Neural progenitor cell (in vitro differentiated cells): Measurements from ENCODE around the gene TWIST1. TPM values are rescaled to one million over a fixed set of nuclear protein-coding genes. Genes with fewer than 3 reads are reported as not detected.

ENCODE experiments used
- DNase-seq: peaks from one replicate; pipeline ENCODE4 v3.0.0-alpha.2; 2016; ENCODE audit warnings: low spot score
- H2AFZ ChIP-seq: fragments of 200-600 bp; sonication (generic); replicated peaks from 2 replicates; pipeline ENCODE4 v1.6.1; 2016; ENCODE audit warnings: antibody characterized with exemption
- H3F3A ChIP-seq: fragments of 200-600 bp; sonication (generic); 2 replicates; pipeline ENCODE4 v1.6.1; 2016; ENCODE audit warnings: antibody characterized with exemption, low read depth
- H3K27ac ChIP-seq: fragments of 200-600 bp; sonication (generic); 2 replicates; pipeline ENCODE4 v1.5.1; 2016; ENCODE audit warnings: mild to moderate bottlenecking
- H3K27me3 ChIP-seq: fragments of 200-600 bp; sonication (generic); 2 replicates; pipeline ENCODE4 v1.6.1; 2016; ENCODE audit warnings: mild to moderate bottlenecking, moderate library complexity
- H3K36me3 ChIP-seq: fragments of 200-600 bp; sonication (generic); 2 replicates; pipeline ENCODE4 v1.5.1; 2016
- H3K4me1 ChIP-seq: fragments of 200-600 bp; sonication (generic); 2 replicates; pipeline ENCODE4 v1.6.1; 2016; ENCODE audit warnings: mixed run types
- H3K4me2 ChIP-seq: fragments of 200-600 bp; sonication (generic); 2 replicates; pipeline ENCODE4 v1.6.1; 2016
- H3K4me3 ChIP-seq: fragments of 200-600 bp; sonication (generic); 2 replicates; pipeline ENCODE4 v1.5.1; 2016
- H3K79me2 ChIP-seq: fragments of 200-600 bp; sonication (generic); 2 replicates; pipeline ENCODE4 v1.6.1; 2016; ENCODE audit warnings: low read depth
- H3K9ac ChIP-seq: fragments of 200-600 bp; sonication (generic); 2 replicates; pipeline ENCODE4 v1.6.1; 2016
- H3K9me3 ChIP-seq: fragments of 200-600 bp; sonication (generic); 2 replicates; pipeline ENCODE4 v1.5.1; 2016; ENCODE audit warnings: low read depth
- H4K20me1 ChIP-seq: fragments of 200-600 bp; sonication (generic); 2 replicates; pipeline ENCODE4 v1.6.1; 2016; ENCODE audit warnings: low read depth
- H3K27ac Mint-ChIP-seq: 3 replicates; pipeline ENCODE4 v1.8.0; 2021; ENCODE audit warnings: mixed read lengths
- H3K27me3 Mint-ChIP-seq: 2 replicates; pipeline ENCODE4 v1.8.0; 2022; ENCODE audit warnings: low read depth, mild to moderate bottlenecking, inconsistent platforms, moderate library complexity, mixed read lengths; ENCODE audit not compliant: insufficient read depth
- H3K36me3 Mint-ChIP-seq: 3 replicates; pipeline ENCODE4 v1.8.0; 2021; ENCODE audit warnings: mixed read lengths
- H3K4me1 Mint-ChIP-seq: 3 replicates; pipeline ENCODE4 v1.8.0; 2021; ENCODE audit warnings: mixed read lengths
- H3K4me3 Mint-ChIP-seq: 3 replicates; pipeline ENCODE4 v1.8.0; 2021; ENCODE audit warnings: mild to moderate bottlenecking, moderate library complexity, mixed read lengths
- H3K9me3 Mint-ChIP-seq: 3 replicates; pipeline ENCODE4 v1.8.0; 2020; ENCODE audit warnings: mixed read lengths
- CTCF ChIP-seq: fragments of 200-600 bp; sonication (generic); IDR thresholded peaks from 2 replicates; pipeline ENCODE4 v1.5.1; 2017; ENCODE audit warnings: antibody characterized with exemption, mild to moderate bottlenecking
- EZH2 ChIP-seq: fragments of 200-600 bp; sonication (generic); IDR thresholded peaks from 2 replicates; pipeline ENCODE4 v1.6.1; 2017; ENCODE audit warnings: antibody characterized with exemption, mild to moderate bottlenecking, moderate library complexity
- EZH2phosphoT487 ChIP-seq: fragments of 200-600 bp; sonication (generic); IDR thresholded peaks from 2 replicates; pipeline ENCODE4 v1.6.1; 2017; ENCODE audit warnings: antibody characterized with exemption
- total RNA-seq: library from RNA; depleted of rRNA; stranded (reverse); fragments of >200 nt; gene quantifications from 2 replicates; pipeline ENCODE4 v1.2.3, GENCODE V29; 2015; ENCODE audit warnings: low replicate concordance

The TWIST1 gene
- total RNA-seq, 1 donor from 2014 or later: not detected

GRCh38 chr7:19116121-19117090, 1.0 kb downstream of the TWIST1 start:
- no peaks in the 10 kb centered on the region for H3K79me2 ChIP-seq
- peaks cover 77% of the 10 kb centered on the region for H4K20me1 ChIP-seq
- peak overlapping the region; percentile 45 for H3K4me3 ChIP-seq
- no peak overlapping the region for H3K9ac ChIP-seq
- H3F3A ChIP-seq: peaks cover 18% of the 10 kb centered on the region
- DNase-seq: peak; percentile 64
- H3K9me3 ChIP-seq: no peaks in the 10 kb centered on the region
- H3K36me3 ChIP-seq: no peaks in the 10 kb centered on the region
- H3K27me3 ChIP-seq: peaks cover 100% of the 10 kb centered on the region
- Mint-ChIP-seq H3K4me3 (peak overlapping the region; percentile 82), H3K27ac (no peak overlapping the region), H3K9me3 (no peaks in the 10 kb centered on the region), H3K4me1 (peaks cover 17% of the 10 kb centered on the region), H3K36me3 (no peaks in the 10 kb centered on the region), H3K27me3 (peaks cover 71% of the 10 kb centered on the region)
- H2AFZ ChIP-seq: peak overlapping the region; percentile 81
- peak overlapping the region; percentile 85 for H3K4me2 ChIP-seq
- TF ChIP-seq EZH2phosphoT487 (peak; percentile 53), EZH2 (peak; percentile 69), CTCF (no peak)
- H3K4me1 ChIP-seq: peaks cover 6% of the 10 kb centered on the region
- no peak overlapping the region for H3K27ac ChIP-seq

- H3K36me3 Mint-ChIP-seq: no peaks in the 10 kb centered on the region
- no peaks in the 10 kb centered on the region for H3K79me2 ChIP-seq
- H3F3A ChIP-seq: peaks cover 18% of the 10 kb centered on the region
- H3K4me1 Mint-ChIP-seq: peaks cover 18% of the 10 kb centered on the region
- no peak overlapping the region for H3K27ac Mint-ChIP-seq
- H3K9ac ChIP-seq: no peak overlapping the region
- no peaks in the 10 kb centered on the region for H3K9me3 ChIP-seq
- H3K36me3 ChIP-seq: no peaks in the 10 kb centered on the region
- H3K27ac ChIP-seq: no peak overlapping the region
- H2AFZ ChIP-seq: no peak overlapping the region
- H3K4me3 Mint-ChIP-seq: peak overlapping the region; percentile 66
- H3K9me3 Mint-ChIP-seq: no peaks in the 10 kb centered on the region
- H3K4me1 ChIP-seq: peaks cover 6% of the 10 kb centered on the region
- H3K4me3 ChIP-seq: no peak overlapping the region
- peaks cover 100% of the 10 kb centered on the region for H3K27me3 ChIP-seq
- no peak overlapping the region for H3K4me2 ChIP-seq
- DNase-seq: no peak
- H4K20me1 ChIP-seq: peaks cover 87% of the 10 kb centered on the region
- TF ChIP-seq EZH2: no peak
- no peak for TF ChIP-seq CTCF
- no peak for TF ChIP-seq EZH2phosphoT487
- H3K27me3 Mint-ChIP-seq: peaks cover 72% of the 10 kb centered on the region
Measured at GRCh38 chr7:19114551-19114855, 2.9 kb downstream of the TWIST1 start.

GRCh38 chr7:19113855-19114550, 3.4 kb downstream of the TWIST1 start:
- H3K27ac Mint-ChIP-seq: no peak overlapping the region
- no peaks in the 10 kb centered on the region for H3K79me2 ChIP-seq
- DNase-seq: no peak
- H3K27ac ChIP-seq: no peak overlapping the region
- no peaks in the 10 kb centered on the region for H3K36me3 ChIP-seq
- no peak overlapping the region for H2AFZ ChIP-seq
- peaks cover 6% of the 10 kb centered on the region for H3K4me1 ChIP-seq
- H3F3A ChIP-seq: peaks cover 21% of the 10 kb centered on the region
- H3K36me3 Mint-ChIP-seq: no peaks in the 10 kb centered on the region
- peaks cover 88% of the 10 kb centered on the region for H4K20me1 ChIP-seq
- H3K4me1 Mint-ChIP-seq: peaks cover 16% of the 10 kb centered on the region
- H3K9ac ChIP-seq: no peak overlapping the region
- H3K9me3 Mint-ChIP-seq: no peaks in the 10 kb centered on the region
- peak overlapping the region; percentile 78 for H3K4me3 Mint-ChIP-seq
- peaks cover 100% of the 10 kb centered on the region for H3K27me3 ChIP-seq
- H3K27me3 Mint-ChIP-seq: peaks cover 72% of the 10 kb centered on the region
- TF ChIP-seq CTCF (no peak), EZH2 (no peak), EZH2phosphoT487 (no peak)
- no peak overlapping the region for H3K4me3 ChIP-seq
- no peak overlapping the region for H3K4me2 ChIP-seq
- no peaks in the 10 kb centered on the region for H3K9me3 ChIP-seq
